Activated T-helper 1 cell treated with anti-CD3 and anti-CD28 coated beads, Interleukin-2, amount 50 U/mL, for 16 hours (primary cell): ENCODE measurements around the gene RAPGEF1.

Source experiments
- DNase-seq, 2 donors: peaks; one replicate each; pipeline ENCODE4 v3.0.0-alpha.2; 2020; ENCODE audit warnings: low read depth in 1 of 2, low spot score in 1 of 2

Gene RAPGEF1

DNA sequence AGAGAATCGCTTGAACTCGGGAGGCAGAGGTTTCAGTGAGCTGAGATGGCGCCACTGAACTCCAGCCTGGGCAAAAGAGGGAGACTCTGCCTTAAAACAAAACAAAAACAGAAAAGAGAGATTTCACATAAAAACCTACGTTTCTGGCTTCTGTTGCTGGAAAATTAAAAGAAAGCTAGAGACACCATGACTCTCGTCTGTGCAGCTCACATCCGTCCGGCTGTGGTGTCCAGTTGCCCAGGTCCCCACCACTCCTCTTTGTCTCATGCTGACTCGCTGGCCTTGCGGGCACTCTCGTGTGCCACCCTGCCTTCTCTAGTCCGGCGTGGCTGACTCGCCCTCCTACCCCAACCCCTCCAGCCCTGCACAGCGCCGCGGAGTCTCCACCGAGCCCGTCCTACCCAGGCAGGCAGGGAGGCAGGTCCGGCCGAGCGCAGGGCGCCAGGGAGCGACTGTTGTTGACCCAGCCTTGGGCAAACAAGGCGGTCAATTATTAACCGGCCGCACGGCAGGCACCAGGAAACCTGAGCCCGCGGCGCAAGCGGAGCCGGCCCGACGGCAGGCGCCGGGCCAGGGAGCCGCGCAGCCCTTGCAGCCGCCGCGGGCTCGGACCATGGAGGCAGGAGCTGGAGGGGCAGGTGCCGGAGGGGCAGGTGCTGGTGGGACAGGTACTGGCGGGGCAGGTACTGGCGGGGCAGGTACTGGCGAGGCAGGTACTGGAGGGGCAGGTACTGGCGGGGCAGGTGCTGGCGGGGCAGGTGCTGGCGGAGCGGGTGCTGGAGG is 194.7 kb downstream of the RAPGEF1 start, which contains the start of gene PRRT1B:
TSS of gene PRRT1B (plus strand) at position 521 of the 783 bp plus-strand sequence. CDS start at position 614, 93 bp downstream.
- no peak for DNase-seq

DNA sequence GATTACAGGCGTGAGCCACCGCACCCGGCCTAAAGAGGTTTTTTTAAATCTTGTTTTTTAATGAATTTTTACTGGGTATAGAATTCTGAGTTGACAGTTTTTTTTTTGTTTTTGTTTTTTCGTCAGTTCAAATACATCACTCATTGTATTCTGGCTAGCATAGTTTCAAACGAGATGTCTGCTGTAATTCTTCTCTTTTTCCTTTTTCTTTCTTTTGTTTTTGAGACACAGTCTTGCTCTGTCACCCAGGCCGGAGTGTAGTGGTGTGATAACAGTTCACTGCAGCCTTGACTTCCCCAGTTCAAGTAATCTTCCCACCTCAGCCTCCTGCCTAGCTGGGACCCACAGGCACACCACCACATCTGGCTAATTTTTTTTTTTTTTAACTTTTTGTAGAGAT is 196.7 kb downstream of the RAPGEF1 start:
- no peak for DNase-seq

DNA sequence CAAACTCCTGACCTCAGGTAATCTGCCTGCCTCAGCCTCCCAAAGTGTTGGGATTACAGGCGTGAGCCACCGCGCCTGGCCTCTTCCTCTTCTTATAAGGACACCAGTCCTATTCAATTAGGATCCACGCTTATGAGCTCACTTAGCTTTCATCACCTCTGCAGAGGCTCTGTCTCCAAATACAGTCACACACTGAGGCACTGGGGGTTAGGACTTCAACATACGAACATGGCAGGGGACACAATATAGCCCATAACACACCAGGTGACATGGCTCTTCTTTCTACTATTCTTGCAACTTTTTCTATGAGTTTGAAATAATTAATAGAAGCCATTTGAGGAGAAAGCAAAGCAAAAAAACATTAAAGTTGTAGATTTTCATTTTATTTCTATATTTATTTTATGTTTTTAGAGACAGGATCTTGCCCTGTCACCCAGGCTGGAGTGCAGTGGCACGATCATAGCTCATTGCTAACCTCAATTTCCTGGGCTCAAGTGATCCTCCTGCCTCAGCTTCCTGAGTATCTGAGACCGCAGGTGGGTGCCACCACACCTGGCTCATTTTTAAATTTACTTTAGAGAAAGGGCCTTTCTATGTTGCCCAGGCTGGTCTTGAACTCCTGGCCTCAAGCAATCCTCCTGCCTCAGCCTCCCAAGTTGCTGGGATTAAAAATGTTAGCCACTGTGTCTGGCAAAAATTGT is 200.5 kb downstream of the RAPGEF1 start:
- DNase-seq = no peak

DNA sequence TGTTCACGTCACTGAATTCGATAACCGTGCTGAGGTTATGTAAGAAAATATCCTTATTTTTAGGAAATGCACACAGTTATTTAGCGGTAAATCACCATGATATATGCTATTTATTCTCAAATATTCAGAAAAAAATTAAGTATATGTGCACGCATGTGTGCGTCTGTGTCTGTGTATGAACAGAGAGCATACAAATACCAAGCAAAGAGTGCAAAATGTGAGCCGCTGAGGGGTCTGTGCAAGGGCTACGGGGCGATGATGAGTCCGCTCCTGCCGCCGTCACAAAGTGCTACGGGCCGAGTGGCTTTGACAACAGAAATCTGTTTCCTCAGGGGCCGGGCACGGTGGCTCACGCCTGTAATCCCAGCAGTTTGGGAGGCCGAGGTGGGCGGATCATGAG is 201.9 kb downstream of the RAPGEF1 start:
- DNase-seq = no peak

DNA sequence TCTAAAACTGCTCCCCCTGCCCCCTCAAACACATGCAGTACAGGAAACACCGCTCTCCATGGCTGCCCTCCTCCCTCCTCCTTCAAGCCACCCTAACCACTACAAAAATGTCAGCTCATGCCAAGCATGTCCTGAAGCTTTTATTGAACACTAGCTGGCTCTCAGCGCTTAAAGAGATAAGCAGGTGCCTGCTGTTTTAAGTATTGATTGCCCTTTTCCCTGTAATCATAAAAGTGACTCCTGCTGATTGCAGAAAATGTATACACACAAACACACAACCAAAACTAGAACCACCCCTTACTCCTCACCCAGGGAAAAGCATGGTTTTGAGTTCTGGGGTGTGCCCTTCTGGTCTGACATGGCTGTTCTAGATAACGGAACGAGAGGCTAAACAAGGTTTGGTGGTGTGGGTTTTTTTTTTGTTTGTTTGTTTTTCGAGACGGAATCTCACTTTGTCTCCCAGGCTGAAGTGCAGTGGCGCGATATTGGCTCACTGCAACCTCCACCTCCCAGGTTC is 205.1 kb downstream of the RAPGEF1 start:
- DNase-seq = no peak

DNA sequence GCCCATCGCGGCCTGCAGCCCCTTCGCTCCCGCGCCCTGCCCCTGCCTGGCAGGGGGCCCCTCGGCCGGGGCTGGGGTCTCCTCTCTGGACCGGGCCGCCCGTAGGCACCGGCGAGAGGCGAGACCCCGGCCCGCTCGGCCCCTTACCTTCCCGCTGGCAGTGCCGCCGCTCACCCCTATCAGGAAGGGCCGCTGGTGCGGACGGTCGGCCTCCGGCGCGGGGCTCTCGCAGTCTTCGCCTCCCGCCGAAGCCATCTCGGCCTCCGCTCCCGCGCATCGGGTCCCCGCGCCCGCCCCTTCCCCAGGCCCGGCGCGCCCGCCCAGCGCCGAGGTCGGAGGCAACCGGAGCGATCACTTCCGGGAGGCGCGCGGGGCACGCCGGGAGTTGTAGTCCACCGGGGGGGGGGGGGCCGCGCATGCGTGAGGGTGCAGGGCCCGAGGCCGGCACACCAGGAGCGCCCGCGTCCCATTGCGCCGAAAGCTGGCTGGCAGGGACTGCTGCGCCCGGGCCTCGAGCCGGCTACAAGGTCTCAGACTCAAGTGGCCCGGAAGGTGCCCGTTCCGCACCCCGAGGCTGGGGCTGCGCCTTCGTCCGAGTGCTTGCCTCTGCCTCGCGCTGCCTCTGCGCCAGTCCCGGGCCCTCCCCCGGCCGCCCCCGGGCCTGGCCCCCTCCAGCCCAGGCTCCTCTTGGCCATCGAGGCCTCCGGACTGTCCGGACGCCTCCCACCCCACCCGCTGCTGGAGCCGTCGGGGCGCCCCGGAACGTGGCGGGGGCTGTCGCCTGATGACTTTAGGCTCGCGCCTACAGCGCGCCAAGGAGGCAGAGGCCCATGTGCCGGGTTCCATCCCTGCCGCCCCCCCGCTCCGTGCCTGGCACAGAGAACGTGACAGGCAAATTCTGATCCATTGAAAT is 208.7 kb downstream of the RAPGEF1 start, which contains the start of gene UCK1:
TSS of gene UCK1 (minus strand) at position 344 of the 913 bp plus-strand sequence. CDS start at position 255, 89 bp downstream.
- DNase-seq = peak; percentile 36 to 65

DNA sequence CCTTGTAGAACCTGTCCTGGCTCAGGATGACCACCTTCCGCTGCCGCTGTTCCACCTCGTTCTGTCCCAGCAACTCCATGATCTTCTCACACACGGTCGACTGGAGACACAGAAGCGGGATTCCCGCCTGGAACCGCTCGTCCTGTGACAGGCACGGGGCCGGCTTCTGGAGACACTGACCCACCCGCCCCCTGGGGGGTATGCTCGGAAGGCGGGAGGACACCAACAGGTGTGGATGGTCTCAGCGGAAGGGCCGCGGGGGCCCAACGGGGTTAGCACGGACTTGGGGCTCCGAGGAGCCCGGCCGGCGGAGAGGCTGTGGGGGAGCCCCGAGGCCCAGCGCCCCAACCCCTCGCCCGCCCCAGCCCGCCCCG is 209.3 kb downstream of the RAPGEF1 start:
- no peak for DNase-seq

DNA sequence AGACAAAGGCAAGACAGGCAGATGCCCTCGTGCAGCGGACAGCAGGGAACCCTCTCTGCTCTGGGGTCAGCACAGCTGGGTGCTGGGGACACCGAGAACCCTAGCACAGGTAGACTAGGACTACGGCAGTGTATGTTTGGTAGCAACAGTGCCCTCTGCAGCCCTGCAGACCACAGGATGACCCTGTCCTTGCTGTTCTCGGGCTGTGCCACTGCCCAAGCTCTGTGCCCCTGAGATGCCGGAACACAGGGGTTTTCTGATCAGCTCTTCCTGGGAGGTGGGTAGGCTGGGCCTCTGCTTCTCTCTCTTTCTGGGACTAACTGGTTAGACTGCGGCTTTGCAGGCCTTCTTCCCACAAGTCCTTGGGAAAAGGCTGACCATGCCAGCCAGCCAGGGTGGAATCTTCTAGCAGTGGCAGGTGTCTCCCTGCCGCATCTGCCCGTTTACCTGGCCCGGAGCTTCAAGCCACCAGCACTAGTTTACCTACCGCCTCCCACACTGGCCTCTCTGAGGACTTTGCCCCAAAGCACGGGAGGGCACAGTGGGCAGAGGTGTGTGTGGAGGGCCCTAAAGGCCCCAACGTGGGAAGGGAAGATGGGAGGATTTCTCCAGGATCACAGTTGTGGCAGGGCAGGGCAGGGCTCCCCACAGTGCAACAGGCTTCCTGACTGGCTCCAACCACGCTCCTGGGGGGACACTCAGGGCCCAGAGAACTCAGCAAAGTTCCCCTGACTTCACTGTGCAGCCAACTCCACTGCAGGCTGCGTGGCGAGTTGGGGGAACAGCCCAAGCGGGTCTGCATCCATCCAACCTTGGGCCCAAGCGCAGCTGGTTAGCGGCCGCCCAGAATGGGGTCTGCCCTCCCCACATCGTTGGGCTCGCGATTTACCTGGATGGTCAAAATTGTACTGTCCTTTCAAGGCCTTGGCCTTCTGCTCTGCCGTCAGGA is 210.0 kb downstream of the RAPGEF1 start:
- no peak for DNase-seq

DNA sequence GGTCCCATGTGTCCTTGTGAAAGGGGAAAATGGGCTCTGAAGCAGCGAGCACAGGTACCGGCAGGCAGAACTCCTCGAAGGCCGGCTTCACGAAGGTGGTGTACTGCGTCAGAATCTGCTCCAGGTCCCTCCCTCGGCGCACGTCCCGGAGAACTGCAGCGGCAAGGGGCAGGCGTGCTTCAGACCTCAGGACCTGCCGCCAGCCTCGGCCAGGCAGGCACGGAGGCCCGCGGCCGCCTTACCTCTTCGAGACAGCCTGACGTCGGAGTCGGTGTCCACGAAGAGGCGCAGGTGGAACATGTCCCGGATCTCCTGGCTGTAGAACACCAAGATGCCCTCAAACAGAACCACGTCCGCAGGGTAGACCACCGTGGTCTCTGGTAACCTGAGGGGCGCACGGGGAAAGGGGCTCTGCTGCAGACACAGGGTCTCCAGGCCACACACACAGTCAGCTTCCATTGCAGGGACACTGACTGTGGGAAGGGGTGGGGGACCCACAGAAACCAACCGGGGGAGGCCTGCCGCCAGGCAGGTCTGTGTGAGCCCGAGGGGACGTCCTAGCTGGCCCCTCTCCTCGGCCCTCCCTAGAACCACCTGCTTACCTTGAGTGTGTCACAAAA is 210.9 kb downstream of the RAPGEF1 start:
- DNase-seq = no peak

DNA sequence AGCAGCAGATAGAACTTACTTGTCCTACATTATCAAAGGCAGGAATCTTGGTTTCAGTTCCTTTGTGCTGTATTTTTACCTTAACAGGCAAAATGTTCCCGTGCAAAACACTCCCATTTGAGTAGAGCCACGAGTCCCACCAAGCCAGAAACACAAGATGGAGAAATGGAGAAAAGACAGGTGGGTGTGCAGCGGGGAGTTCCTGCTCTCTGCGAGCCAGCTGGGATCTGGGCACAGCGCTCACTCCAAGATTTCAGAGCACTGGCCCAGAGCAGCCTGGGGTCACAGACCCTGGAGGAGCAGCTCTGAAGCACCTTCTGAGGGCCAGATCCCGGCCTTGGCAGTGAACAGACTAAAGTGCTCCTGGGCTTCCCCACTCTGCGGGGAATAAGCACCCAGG is 211.7 kb downstream of the RAPGEF1 start:
- no peak for DNase-seq
